ENCODE data around the gene LBX2. TPM values are rescaled to one million over a fixed set of nuclear protein-coding genes. Genes with fewer than 3 reads are reported as not detected.

Gene LBX2
- total RNA-seq, 1 experiment from 2014 or later = 1.2 TPM

- DNase-seq (ENCODE audit: low read depth) = no peak
Measured at GRCh38 chr2:74526649-74527230, 27.3 kb upstream of the LBX2 start.

GRCh38 chr2:74525717-74526648 lies 26.6 kb upstream of the LBX2 start, which contains the start of gene DQX1:
DQX1 (minus strand) TSS chr2:74526231; CDS start chr2:74525729, 502 bp downstream.
- no peak for DNase-seq (ENCODE audit: low read depth)

DNA sequence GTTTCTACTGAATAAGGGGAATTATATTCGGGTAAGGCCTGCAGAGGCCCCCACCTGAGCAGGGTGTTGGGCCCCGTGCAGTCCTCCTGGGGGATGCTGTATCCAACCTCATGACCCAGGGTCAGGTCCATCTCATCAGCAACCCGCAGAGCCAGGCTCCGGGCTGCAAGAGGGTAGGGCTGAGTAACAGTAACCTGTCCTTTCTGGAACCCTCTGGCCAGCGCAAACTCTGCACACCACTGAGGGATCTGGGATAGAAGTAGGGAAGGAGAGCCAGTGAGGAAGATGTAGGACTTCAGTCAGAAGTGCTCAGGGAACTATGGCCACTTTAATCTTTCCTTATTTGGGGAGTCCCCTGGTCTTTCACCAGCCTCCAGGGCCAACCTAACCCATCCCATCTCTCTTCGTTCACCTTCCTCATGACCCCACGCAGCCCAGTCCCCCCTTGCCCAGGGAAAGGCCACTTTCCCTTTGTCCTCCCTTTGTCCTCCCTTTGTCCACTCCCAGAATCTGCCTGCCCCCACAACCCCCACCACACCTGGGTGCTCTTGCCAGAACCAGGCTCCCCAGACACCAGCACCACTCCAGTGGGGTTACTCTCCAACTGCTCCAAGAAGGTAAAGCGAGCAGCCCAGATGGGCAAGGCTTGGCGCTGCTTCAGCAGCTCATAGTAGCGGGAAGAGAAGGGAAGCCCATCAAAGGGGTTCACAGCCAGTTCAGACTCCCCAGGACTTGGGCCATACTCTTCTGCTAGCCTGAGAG lies 25.7 kb upstream of the LBX2 start:
- no peak for DNase-seq (ENCODE audit: low read depth)

DNA sequence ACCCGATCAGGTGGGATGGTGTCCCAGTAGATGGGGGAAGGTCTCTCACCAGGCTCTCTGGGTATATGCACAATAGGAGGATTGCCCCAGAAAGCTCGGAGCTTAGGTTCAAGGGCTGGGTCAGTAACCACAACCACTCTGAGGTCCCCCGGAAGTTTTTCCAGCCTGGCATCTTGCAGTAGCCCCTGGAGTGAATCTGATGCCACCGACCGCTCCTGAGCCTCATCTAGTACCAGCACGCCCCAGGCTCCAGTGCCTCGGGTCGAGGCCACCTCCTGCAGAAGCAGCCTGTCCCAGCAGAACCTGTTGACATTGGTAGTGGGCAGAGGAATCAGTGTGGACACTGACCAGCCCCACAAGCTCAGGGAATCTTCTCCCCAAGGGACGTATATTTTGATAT lies 24.6 kb upstream of the LBX2 start:
- no peak for DNase-seq (ENCODE audit: low read depth)

DNA sequence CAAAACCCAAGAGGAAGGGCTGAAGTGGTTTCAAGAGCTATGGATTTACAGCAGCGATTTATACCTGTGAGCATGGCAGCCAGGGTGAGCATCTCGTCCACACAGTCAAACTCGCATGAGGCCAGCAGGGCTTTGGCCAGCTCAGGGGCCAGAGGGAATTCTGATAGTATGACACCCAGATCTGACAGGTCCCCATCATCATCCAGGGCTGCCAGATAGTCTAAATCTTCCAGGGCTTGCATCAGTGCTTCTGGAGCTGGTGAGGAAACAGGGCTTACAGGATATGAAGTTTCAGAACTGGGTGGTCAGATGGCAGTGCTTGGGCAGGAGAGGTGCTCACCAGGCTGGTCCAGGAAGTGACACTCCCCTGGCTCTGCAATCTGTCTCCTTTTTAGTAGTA lies 23.1 kb upstream of the LBX2 start:
- DNase-seq (ENCODE audit: low read depth) = no peak

DNA sequence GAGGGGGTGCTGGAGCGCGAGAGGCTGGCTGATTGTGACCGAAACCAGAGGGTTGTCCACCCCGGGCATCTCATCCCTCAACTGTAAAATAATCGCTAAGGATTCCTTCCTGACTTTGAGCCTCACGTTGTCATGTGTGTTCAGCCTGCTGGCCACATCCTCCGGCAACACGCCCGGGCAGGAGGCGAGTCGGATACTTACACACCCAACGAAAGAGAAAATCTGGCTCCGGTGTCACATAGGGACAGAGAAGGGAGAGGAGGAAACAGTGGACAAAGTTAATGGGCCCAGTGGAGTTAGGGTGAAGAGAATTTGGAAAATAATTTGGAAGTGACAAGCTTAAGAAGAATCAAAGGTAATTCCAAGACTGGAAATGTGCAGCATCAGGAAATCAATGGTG lies 17.2 kb upstream of the LBX2 start:
- no peak for DNase-seq (ENCODE audit: low read depth)

GRCh38 chr2:74515981-74516633 lies 16.7 kb upstream of the LBX2 start:
- DNase-seq (ENCODE audit: low read depth) = no peak

- no peak for DNase-seq (ENCODE audit: low read depth)
Measured at GRCh38 chr2:74515271-74515980, 16.0 kb upstream of the LBX2 start.

GRCh38 chr2:74514368-74515270 lies 15.2 kb upstream of the LBX2 start, which contains the start of gene TLX2:
TLX2 (plus strand) TSS chr2:74514450; CDS start chr2:74514807, 357 bp downstream.
- peak; percentile 16 for DNase-seq (ENCODE audit: low read depth)

- no peak for DNase-seq (ENCODE audit: low read depth)
Measured at GRCh38 chr2:74513605-74514367, 14.4 kb upstream of the LBX2 start.

- DNase-seq (ENCODE audit: low read depth) = no peak
Measured at GRCh38 chr2:74512744-74513604, 13.6 kb upstream of the LBX2 start.

GRCh38 chr2:74511104-74511989 lies 11.9 kb upstream of the LBX2 start:
- DNase-seq (ENCODE audit: low read depth) = peak; percentile 70

DNA sequence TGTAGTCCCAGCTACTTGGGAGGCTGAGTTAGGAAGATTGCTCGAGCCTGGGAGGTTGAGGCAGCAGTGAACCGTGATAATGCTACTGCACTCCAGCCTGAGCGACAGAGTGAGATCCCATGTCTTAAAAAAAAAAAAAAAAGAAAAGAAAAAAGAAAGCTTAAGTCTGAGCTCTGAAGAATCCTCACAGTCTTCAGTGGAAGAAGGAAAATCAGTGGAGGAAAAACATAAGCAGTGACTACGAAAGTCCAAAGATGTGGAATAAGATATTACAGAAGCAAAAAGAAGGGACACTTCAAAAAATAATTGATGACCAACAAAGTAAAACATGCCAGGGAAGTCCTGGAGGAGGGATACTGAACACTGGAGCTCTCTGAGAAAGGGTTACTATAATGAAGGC lies 10.9 kb upstream of the LBX2 start:
- DNase-seq (ENCODE audit: low read depth) = no peak

DNA sequence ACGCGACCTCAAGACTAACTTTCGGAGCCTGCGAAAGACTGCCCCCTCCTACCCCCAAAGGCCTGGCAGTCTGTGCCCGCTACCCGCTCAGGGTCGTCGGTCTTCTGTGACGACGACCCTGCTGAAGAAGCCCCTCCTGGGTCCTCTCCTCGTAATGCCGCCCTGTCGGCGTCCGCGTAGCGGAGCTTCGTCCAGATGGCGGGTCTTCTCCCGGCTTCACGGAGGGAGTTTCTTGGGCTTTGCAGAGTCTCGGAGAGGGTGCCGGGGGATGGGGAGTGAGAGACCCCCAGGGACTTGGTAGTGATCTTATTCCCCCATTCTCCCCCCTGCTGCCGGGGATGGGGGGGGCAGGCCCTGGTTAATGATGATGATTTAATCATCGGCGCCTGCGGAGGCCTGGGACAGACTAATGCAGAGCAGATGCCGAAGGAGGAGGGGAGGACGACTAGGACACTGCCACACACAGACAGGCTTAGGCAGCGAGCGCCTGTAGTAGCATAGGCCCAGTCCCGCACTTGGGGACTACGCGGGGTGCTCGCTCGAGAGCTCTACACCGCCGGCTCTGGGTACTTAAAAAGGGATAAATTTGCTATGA lies 8.6 kb upstream of the LBX2 start:
- no peak for DNase-seq (ENCODE audit: low read depth)

DNA sequence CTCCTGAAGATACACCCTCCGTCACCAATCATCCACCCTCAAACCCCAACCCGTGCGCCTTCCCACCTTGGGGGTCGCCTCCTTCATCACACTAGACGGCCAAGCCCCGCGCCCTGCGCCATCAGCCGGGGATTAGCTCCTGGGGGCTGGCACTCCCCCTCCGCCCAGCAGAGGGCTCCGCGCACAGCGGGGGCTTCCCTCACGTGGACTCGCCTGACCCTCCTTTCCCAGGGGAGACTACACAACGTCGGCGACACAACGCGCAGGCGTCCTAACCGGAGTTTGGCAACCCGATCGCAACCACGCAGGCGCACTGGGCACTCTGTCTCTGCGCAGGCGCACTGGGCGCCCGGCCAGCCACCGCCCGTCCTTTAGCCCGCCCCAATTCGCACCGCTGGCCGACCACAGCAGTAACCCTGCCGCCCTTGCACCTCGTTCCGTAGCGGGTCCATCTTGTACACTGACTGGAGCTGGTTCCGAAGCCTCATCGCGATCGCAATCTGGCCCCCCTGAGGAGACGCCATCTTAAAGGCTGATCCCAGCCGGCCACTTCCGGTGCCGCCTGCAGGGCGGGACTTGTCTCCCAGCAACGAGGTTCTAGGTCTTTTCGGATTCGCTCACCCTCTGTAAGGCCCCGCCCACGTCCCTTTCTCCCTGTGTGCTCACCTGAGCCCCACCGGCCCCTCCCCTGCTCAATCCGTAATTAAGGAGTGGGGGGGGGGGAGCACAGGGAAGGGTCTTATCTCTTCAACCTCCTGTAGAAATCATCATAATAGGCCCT lies 7.9 kb upstream of the LBX2 start, which contains the start of gene PCGF1:
PCGF1 (minus strand) TSS at position 551 of the 781 bp plus-strand sequence; CDS start at position 524, 27 bp downstream.
- peak; percentile 95 for DNase-seq (ENCODE audit: low read depth)

Measured in LHCN-M2 (cell line).